OCI-LY7 (cell line): ENCODE data around the gene ZNF200.

Source experiments
- CTCF ChIP-seq: fragments of 200-600 bp; sonication (generic); conservative IDR thresholded peaks from 2 replicates; pipeline ENCODE4 v1.5.1; 2014; ENCODE audit warnings: mild to moderate bottlenecking, antibody characterized with exemption, low read length, moderate library complexity, mixed read lengths
- EZH2phosphoT487 ChIP-seq: fragments of 200-600 bp; sonication (generic); IDR thresholded peaks from 2 replicates; pipeline ENCODE4 v1.6.1; 2018; ENCODE audit warnings: low read depth, borderline replicate concordance, mild to moderate bottlenecking, mixed run types, antibody characterized with exemption, low read length, moderate library complexity, mixed read lengths

GRCh38 chr16:3214904-3215600 is 19.9 kb downstream of the ZNF200 start:
- TF ChIP-seq CTCF = no peak
- TF ChIP-seq EZH2phosphoT487 = no peak
